PC-3 (cell line): ENCODE measurements around the gene RTKN. TPM values are rescaled to one million over a fixed set of nuclear protein-coding genes. Genes with fewer than 3 reads are reported as not detected.
"Not testable (repeated sequence)": the region's sequence is repeated elsewhere in the genome, so short reads cannot be mapped to it uniquely, and the experiment has no call there.

Experiments used
- ATAC-seq: fragments of 200-7000 bp; cut with Tn5 transposase; 2 replicates; pipeline ENCODE4 v1.9.1; 2020; ENCODE audit warnings: mild to moderate bottlenecking, moderate library complexity
- BruUV-seq: library from RNA; stranded (reverse); fragments of 400-500 nt; replicated peaks from 2 replicates; lab custom pipeline; 2021; lab: Mats Ljungman, UMichigan
- CTCF ChIA-PET: fragments of 300-600 bp; sonication (Branson Sonifier 250); formaldehyde crosslinking; loops from one replicate; lab custom pipeline; 2022; ENCODE audit warnings: antibody characterized with exemption; lab: Charles Lee
- POLR2A ChIA-PET: fragments of 300-600 bp; sonication (Branson Sonifier 250); formaldehyde crosslinking; loops from one replicate; lab custom pipeline; 2022; ENCODE audit warnings: antibody characterized with exemption; ENCODE audit not compliant: unreplicated experiment; lab: Charles Lee
- DNase-seq: peaks from one replicate; pipeline ENCODE4 v3.0.0-alpha.2; 2015
- H2AFZ ChIP-seq: fragments of 300-600 bp; sonication (generic); 2 replicates; pipeline ENCODE4 v1.6.0; 2016; ENCODE audit warnings: antibody characterized with exemption, low read length
- H3F3A ChIP-seq: fragments of 300-600 bp; sonication (generic); one replicate; pipeline ENCODE4 v1.6.0; 2017; ENCODE audit warnings: antibody characterized with exemption, low read length, control low read depth, mild to moderate bottlenecking; ENCODE audit not compliant: unreplicated experiment
- H3K27ac ChIP-seq: fragments of 300-600 bp; sonication (generic); 2 replicates; pipeline ENCODE4 v1.5.1; 2016; ENCODE audit warnings: mild to moderate bottlenecking, low read length
- H3K27me3 ChIP-seq: fragments of 300-600 bp; sonication (generic); 2 replicates; pipeline ENCODE4 v1.6.1; 2016; ENCODE audit warnings: low read length, mixed read lengths
- H3K36me3 ChIP-seq: fragments of 300-600 bp; sonication (generic); 2 replicates; pipeline ENCODE4 v1.6.1; 2016; ENCODE audit warnings: low read depth, mixed run types, low read length, mixed read lengths
- H3K4me1 ChIP-seq: fragments of 300-600 bp; sonication (generic); 2 replicates; pipeline ENCODE4 v1.5.1; 2016; ENCODE audit warnings: low read length; ENCODE audit not compliant: insufficient read depth
- H3K4me2 ChIP-seq: fragments of 300-600 bp; sonication (generic); 2 replicates; pipeline ENCODE4 v1.6.0; 2016; ENCODE audit warnings: low read length
- H3K4me3 ChIP-seq: fragments of 300-600 bp; sonication (generic); 2 replicates; pipeline ENCODE4 v1.5.1; 2016; ENCODE audit warnings: mild to moderate bottlenecking, low read length, mixed read lengths
- H3K79me2 ChIP-seq: fragments of 300-600 bp; sonication (generic); 2 replicates; pipeline ENCODE4 v1.6.1; 2017; ENCODE audit warnings: low read length, mixed read lengths
- H3K9ac ChIP-seq: fragments of 300-600 bp; sonication (generic); 2 replicates; pipeline ENCODE4 v1.6.0; 2016; ENCODE audit warnings: mild to moderate bottlenecking, low read length
- H3K9me2 ChIP-seq: fragments of 300-600 bp; sonication (generic); replicated peaks from 2 replicates; pipeline ENCODE4 v1.6.1; 2016; ENCODE audit warnings: mixed run types, low read length, mixed read lengths
- H3K9me3 ChIP-seq: fragments of 300-600 bp; sonication (generic); 2 replicates; pipeline ENCODE4 v1.6.1; 2016; ENCODE audit warnings: low read length, mixed read lengths
- H4K20me1 ChIP-seq: fragments of 300-600 bp; sonication (generic); 2 replicates; pipeline ENCODE4 v1.6.1; 2016; ENCODE audit warnings: low read length, mixed read lengths
- EZH2 ChIP-seq: fragments of 300-600 bp; sonication (generic); IDR thresholded peaks from one replicate; pipeline ENCODE4 v1.6.1; 2017; ENCODE audit warnings: antibody characterized with exemption, mild to moderate bottlenecking, low read length; ENCODE audit not compliant: unreplicated experiment
- EZH2phosphoT487 ChIP-seq: fragments of 300-600 bp; sonication (generic); IDR thresholded peaks from 2 replicates; pipeline ENCODE4 v1.6.1; 2018; ENCODE audit warnings: mild to moderate bottlenecking, antibody characterized with exemption, low read length, borderline replicate concordance
- intact Hi-C: fragments of 100-400 bp; cut with micrococcal nuclease; formaldehyde crosslinking; loops from 2 replicates; pipeline ENCODE4 v1.9.0; 2023
- total RNA-seq: library from RNA; depleted of rRNA; stranded (reverse); fragments of >200 nt; gene quantifications from 2 replicates; pipeline ENCODE4 v1.2.3, GENCODE V29; 2014
- TF ChIP-seq, protein P1 (sequence below): fragments of 300-600 bp; sonication (generic); conservative IDR thresholded peaks from 2 replicates; pipeline ENCODE4 v1.5.1; 2017; ENCODE audit warnings: antibody characterized with exemption, low read depth, mild to moderate bottlenecking, low read length

Gene RTKN
- total RNA-seq, 1 experiment from 2014 or later, result 90.5 TPM

GRCh38 chr2:74488643-74489481 lies 47.1 kb upstream of the RTKN start:
- Histone ChIP-seq H3K4me1 (peaks cover 11% of the 10 kb centered on the region), H3K9me2 (no peaks in the 10 kb centered on the region), H3K4me2 (no peak overlapping the region), H4K20me1 (no peaks in the 10 kb centered on the region), H3K36me3 (peaks cover 22% of the 10 kb centered on the region), H3K79me2 (peaks cover 7% of the 10 kb centered on the region), H3F3A (no peaks in the 10 kb centered on the region), H3K27me3 (no peaks in the 10 kb centered on the region), H3K4me3 (no peak overlapping the region), H3K9ac (no peak overlapping the region), H2AFZ (no peak overlapping the region), H3K9me3 (no peaks in the 10 kb centered on the region), H3K27ac (no peak overlapping the region)
- BruUV-seq, result no TSS peak
- no peak for DNase-seq
- TF ChIP-seq EZH2, result no peak
- no peak for TF ChIP-seq EZH2phosphoT487
- TF ChIP-seq, protein P1, sequence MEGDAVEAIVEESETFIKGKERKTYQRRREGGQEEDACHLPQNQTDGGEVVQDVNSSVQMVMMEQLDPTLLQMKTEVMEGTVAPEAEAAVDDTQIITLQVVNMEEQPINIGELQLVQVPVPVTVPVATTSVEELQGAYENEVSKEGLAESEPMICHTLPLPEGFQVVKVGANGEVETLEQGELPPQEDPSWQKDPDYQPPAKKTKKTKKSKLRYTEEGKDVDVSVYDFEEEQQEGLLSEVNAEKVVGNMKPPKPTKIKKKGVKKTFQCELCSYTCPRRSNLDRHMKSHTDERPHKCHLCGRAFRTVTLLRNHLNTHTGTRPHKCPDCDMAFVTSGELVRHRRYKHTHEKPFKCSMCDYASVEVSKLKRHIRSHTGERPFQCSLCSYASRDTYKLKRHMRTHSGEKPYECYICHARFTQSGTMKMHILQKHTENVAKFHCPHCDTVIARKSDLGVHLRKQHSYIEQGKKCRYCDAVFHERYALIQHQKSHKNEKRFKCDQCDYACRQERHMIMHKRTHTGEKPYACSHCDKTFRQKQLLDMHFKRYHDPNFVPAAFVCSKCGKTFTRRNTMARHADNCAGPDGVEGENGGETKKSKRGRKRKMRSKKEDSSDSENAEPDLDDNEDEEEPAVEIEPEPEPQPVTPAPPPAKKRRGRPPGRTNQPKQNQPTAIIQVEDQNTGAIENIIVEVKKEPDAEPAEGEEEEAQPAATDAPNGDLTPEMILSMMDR, result no peak
- intact Hi-C loops, result no loop called here
- POLR2A ChIA-PET, result no interaction called here
- CTCF ChIA-PET, result no interaction called here
- no peak for ATAC-seq

DNA sequence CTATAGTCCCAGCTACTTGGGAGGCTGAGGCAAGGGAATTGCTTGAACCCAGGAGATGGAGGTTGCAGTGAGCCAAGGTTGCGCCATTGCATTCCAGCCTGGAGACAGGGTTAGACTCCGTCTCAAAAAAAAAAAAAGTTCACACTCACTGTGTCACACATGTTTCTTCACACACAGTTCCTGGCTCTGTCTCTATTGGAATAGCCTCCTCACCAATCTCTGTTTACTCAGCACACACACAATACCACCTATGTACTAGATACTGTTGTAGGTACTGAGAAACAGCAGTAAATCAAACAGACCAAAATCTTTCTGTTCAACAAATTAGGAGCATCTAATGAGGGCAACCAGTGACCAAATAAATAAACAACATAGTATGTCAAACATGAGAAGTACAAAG lies 44.4 kb upstream of the RTKN start:
- no peak overlapping the region for H3K4me3 ChIP-seq
- H3K9me2 ChIP-seq, result no peaks in the 10 kb centered on the region
- no peaks in the 10 kb centered on the region for H3K27me3 ChIP-seq
- no TSS peak for BruUV-seq
- H3K4me2 ChIP-seq, result no peak overlapping the region
- no peak overlapping the region for H2AFZ ChIP-seq
- no peak overlapping the region for H3K27ac ChIP-seq
- H3K4me1 ChIP-seq, result peaks cover 20% of the 10 kb centered on the region
- peaks cover 30% of the 10 kb centered on the region for H3K79me2 ChIP-seq
- ChIA-PET CTCF (no interaction called here), POLR2A (no interaction called here)
- peaks cover 4% of the 10 kb centered on the region; the same call in 1 of the 2 replicates for H3K36me3 ChIP-seq
- no peaks in the 10 kb centered on the region for H3F3A ChIP-seq
- intact Hi-C loops, result no loop called here
- no peak overlapping the region for H3K9ac ChIP-seq
- no peak for TF ChIP-seq EZH2phosphoT487
- TF ChIP-seq, protein P1, result no peak
- TF ChIP-seq EZH2, result no peak
- H4K20me1 ChIP-seq, result no peaks in the 10 kb centered on the region
- ATAC-seq, result no peak
- no peak for DNase-seq
- H3K9me3 ChIP-seq, result no peaks in the 10 kb centered on the region

DNA sequence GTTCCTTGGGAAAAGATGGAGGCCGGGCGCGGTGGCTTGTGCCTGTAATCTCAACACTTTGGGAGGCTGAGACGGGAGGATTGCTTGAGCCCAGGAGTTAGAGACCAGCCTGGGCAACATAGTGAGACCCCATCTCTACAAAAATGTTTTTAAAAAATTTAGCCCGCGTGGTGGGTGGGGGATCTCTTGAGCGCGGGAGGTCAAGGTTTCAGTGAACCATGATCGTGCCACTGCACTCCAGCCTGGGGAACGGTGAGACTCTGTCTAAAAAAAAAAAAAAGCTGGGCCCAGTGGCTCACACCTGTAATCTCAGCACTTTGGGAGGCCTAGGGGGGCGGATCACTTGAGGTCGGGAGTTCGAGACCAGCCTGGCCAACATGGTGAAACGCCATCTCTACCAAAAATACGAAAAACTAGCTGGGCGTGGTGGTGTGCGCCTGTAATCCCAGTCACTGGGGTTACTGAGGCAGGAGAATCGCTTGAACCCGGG lies 42.0 kb upstream of the RTKN start:
- peaks cover 29% of the 10 kb centered on the region for H3K4me1 ChIP-seq
- H3K27me3 ChIP-seq, ATAC-seq, H3K9me2 ChIP-seq, H4K20me1 ChIP-seq, H3K27ac ChIP-seq, H3K36me3 ChIP-seq, DNase-seq, BruUV-seq, POLR2A ChIA-PET, H3K9me3 ChIP-seq, H3F3A ChIP-seq: not testable (repeated sequence)
- peak overlapping the region; percentile 84 for H3K9ac ChIP-seq
- peak overlapping the region; percentile 97 for H2AFZ ChIP-seq
- intact Hi-C loops, result loop anchor here (1.0 kb wide), 5 partner anchors 15 to 104 kb away; partner anchors contain the start of genes AUP1, HTRA2, PCGF1 and WBP1
- H3K4me2 ChIP-seq, result peak overlapping the region; percentile 91
- H3K4me3 ChIP-seq, result peak overlapping the region; percentile 84
- peaks cover 50% of the 10 kb centered on the region for H3K79me2 ChIP-seq
- CTCF ChIA-PET, result interaction anchor here (0.8 kb wide), 1 partner anchor 31 kb away, joined by 7 read pairs; the partner anchor contains the start of gene TLX2
